Esophagus squamous epithelium (tissue), 5 donors: Measurements from ENCODE around the gene PSMD2. TPM values are rescaled to one million over a fixed set of nuclear protein-coding genes. Genes with fewer than 3 reads are reported as not detected.
A peak's percentile ranks its signal among the peaks of the same experiment; 100 is the strongest.

Experiments used
- DNase-seq: peaks from one replicate; lab custom pipeline; 2025; lab: John Stamatoyannopoulos, UW
- H3K27ac ChIP-seq, 4 donors: fragments of 200-600 bp; sonication (generic); one replicate each; pipeline ENCODE4 v1.5.1; 2016 to 2019; ENCODE audit warnings: mild to moderate bottlenecking in 1 of 4
- H3K27me3 ChIP-seq, 4 donors: fragments of 200-600 bp; sonication (generic); 1 replicate in 3 of 4; 2 replicates in 1 of 4; pipeline versions ENCODE4 v1.5.1 to v1.6.0; 2017 to 2021; ENCODE audit warnings: antibody characterized with exemption in 1 of 4
- H3K36me3 ChIP-seq, 3 donors: fragments of 200-600 bp; sonication (generic); one replicate each; pipeline ENCODE4 v1.5.1; 2016 to 2019
- H3K4me1 ChIP-seq, 3 donors: fragments of 200-600 bp; sonication (generic); one replicate each; pipeline ENCODE4 v1.5.1; 2017 to 2019
- H3K4me3 ChIP-seq, 4 donors: fragments of 200-600 bp; sonication (generic); 1 replicate in 3 of 4; 2 replicates in 1 of 4; pipeline ENCODE4 v1.5.1; 2016 to 2019; ENCODE audit warnings: mild to moderate bottlenecking in 2 of 4, moderate library complexity in 1 of 4
- H3K9me3 ChIP-seq, 3 donors: fragments of 200-600 bp; sonication (generic); one replicate each; pipeline ENCODE4 v1.5.1; 2016 to 2019
- CTCF ChIP-seq, 6 experiments: fragments of 450-650 bp in 4 of 6; fragments of 200-600 bp in 2 of 6; sonication (generic) in 2 of 6; IDR thresholded peaks; one replicate each; pipeline ENCODE4 v1.5.1; 2016 to 2019; ENCODE audit warnings: antibody characterized with exemption in 6 of 6, mild to moderate bottlenecking in 4 of 6, moderate library complexity in 4 of 6
- POLR2A ChIP-seq, 4 donors: fragments of 450-650 bp; IDR thresholded peaks; one replicate each; pipeline ENCODE4 v1.6.1; 2017; ENCODE audit warnings: antibody characterized with exemption in 4 of 4, mild to moderate bottlenecking in 4 of 4, moderate library complexity in 3 of 4
- WGBS, 2 donors: methylation state at CpG; one replicate each; pipeline ENCODE4 v1.1.5; 2018; 5-methylcytosine and 5-hydroxymethylcytosine counted together
- intact Hi-C: fragments of 100-400 bp; cut with DNase I; formaldehyde crosslinking; loops from one replicate; pipeline ENCODE4 v1.15.0; 2022
- total RNA-seq, 4 donors: library from RNA; depleted of rRNA; stranded (reverse); fragments of >200 nt; gene quantifications; one replicate each; pipeline ENCODE4 v1.1.0, GENCODE V29; 2016
- donor health status: DM: yes; HTN: yes; CAD: no.

Gene PSMD2
- total RNA-seq, 4 donors from 2014 or later = 209 to 362 (median 235) TPM

- 100% methylated on average over 2 of the region's 5 CpGs for WGBS, 2 donors
- Histone ChIP-seq H3K4me3 (no peak overlapping the region), H3K9me3 (no peaks in the 10 kb centered on the region), H3K27me3 (no peaks in the 10 kb centered on the region), H3K4me1 (peaks cover 30 to 60% (median 46%) of the 10 kb centered on the region in 3 donors), H3K27ac (peak overlapping the region in 2 of 4 donors; percentile 55 to 100), H3K36me3 (peaks cover 62 to 86% (median 74%) of the 10 kb centered on the region in 3 donors)
- TF ChIP-seq POLR2A (IDR thresholded peaks at IDR 0.05) (no peak), CTCF (IDR thresholded peaks at IDR 0.05) (no peak)
- no peak for DNase-seq
- intact Hi-C loops = no loop called here
These were observed 22.6 kb downstream of the PSMD2 start for GRCh38 chr3:184321666-184322065.

- Histone ChIP-seq H3K27ac (peak overlapping the region in 2 of 4 donors; percentile 32 to 55), H3K4me1 (peaks cover 19 to 48% (median 34%) of the 10 kb centered on the region in 3 donors), H3K4me3 (no peak overlapping the region), H3K36me3 (peaks cover 75 to 86% (median 82%) of the 10 kb centered on the region in 3 donors), H3K27me3 (no peaks in the 10 kb centered on the region), H3K9me3 (no peaks in the 10 kb centered on the region)
- intact Hi-C loops = no loop called here
- DNase-seq = no peak
- WGBS, 2 donors = 66 to 84% methylated on average over 10 to 12 of the region's 20 CpGs
- TF ChIP-seq POLR2A (IDR thresholded peaks at IDR 0.05) (no peak), CTCF (IDR thresholded peaks at IDR 0.05) (no peak)
These were observed 23.9 kb downstream of the PSMD2 start for GRCh38 chr3:184322731-184323487.

- peak overlapping the region in 1 of 4 donors; percentile 32 for H3K27ac ChIP-seq
- no peak for DNase-seq
- H3K9me3 ChIP-seq = no peaks in the 10 kb centered on the region
- H3K4me1 ChIP-seq = peaks cover 17 to 44% (median 26%) of the 10 kb centered on the region in 3 donors
- no peak overlapping the region for H3K4me3 ChIP-seq
- 80 to 87% methylated on average over 7 to 8 of the region's 8 CpGs for WGBS, 2 donors
- peaks cover 76 to 86% (median 82%) of the 10 kb centered on the region in 3 donors for H3K36me3 ChIP-seq
- TF ChIP-seq CTCF (IDR thresholded peaks at IDR 0.05) (no peak), POLR2A (IDR thresholded peaks at IDR 0.05) (no peak)
- no peaks in the 10 kb centered on the region for H3K27me3 ChIP-seq
- intact Hi-C loops = no loop called here
These were observed 24.7 kb downstream of the PSMD2 start for GRCh38 chr3:184323696-184324095.

- H3K27me3 ChIP-seq = no peaks in the 10 kb centered on the region
- WGBS, 2 donors = 82 to 87% methylated on average over 7 to 10 of the region's 13 CpGs
- peaks cover 85 to 100% (median 93%) of the 10 kb centered on the region in 3 donors for H3K36me3 ChIP-seq
- intact Hi-C loops = no loop called here
- no peak for TF ChIP-seq POLR2A (IDR thresholded peaks at IDR 0.05)
- TF ChIP-seq CTCF (IDR thresholded peaks at IDR 0.05) = no peak
- H3K27ac ChIP-seq = peak overlapping the region in 1 of 4 donors; percentile 1
- DNase-seq = no peak
- H3K4me1 ChIP-seq = peaks cover 14 to 29% (median 15%) of the 10 kb centered on the region in 3 donors
- no peaks in the 10 kb centered on the region for H3K9me3 ChIP-seq
- H3K4me3 ChIP-seq = no peak overlapping the region
These were observed 26.2 kb downstream of the PSMD2 start for GRCh38 chr3:184325269-184325668.

GRCh38 chr3:184325715-184326369, 26.8 kb downstream of the PSMD2 start:
- H3K4me1 ChIP-seq = peaks cover 9 to 23% (median 9%) of the 10 kb centered on the region in 3 donors
- no peak for DNase-seq
- no peak overlapping the region for H3K4me3 ChIP-seq
- WGBS, 2 donors = 54 to 60% methylated on average over 4 to 5 of the region's 6 CpGs
- H3K9me3 ChIP-seq = no peaks in the 10 kb centered on the region
- no peaks in the 10 kb centered on the region for H3K27me3 ChIP-seq
- TF ChIP-seq CTCF (IDR thresholded peaks at IDR 0.05) (no peak), POLR2A (IDR thresholded peaks at IDR 0.05) (no peak)
- intact Hi-C loops = no loop called here
- H3K27ac ChIP-seq = peak overlapping the region in 1 of 4 donors; percentile 1
- peaks cover 85 to 100% (median 95%) of the 10 kb centered on the region in 3 donors for H3K36me3 ChIP-seq
